NCI-H748 treated with DMSO at 0.1 percent for 48 hours (cell line): ENCODE results near the gene FYCO1.

Source experiments
- DNase-seq: peaks from one replicate; lab custom pipeline; 2025; lab: John Stamatoyannopoulos, UW

FYCO1 gene

DNA sequence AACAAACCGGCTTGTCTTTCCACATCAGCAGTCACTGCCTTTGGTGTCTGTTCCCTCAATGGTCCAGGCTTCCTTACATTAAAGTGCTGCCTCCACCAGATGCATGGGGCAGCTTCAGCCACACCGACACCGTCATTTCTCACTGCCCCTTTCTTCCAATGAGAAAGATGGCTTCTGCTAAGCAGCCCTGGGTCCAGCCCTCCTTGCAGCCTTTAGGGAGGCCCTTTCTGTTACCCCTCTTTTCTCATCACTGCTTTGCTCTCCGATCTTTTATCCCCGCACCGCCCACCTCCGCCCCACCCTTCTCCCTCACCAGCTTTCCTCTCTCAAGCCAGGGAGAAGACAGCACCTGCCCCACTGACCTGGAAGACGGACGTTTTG is 80.6 kb downstream of the FYCO1 start:
- DNase-seq: no peak

DNA sequence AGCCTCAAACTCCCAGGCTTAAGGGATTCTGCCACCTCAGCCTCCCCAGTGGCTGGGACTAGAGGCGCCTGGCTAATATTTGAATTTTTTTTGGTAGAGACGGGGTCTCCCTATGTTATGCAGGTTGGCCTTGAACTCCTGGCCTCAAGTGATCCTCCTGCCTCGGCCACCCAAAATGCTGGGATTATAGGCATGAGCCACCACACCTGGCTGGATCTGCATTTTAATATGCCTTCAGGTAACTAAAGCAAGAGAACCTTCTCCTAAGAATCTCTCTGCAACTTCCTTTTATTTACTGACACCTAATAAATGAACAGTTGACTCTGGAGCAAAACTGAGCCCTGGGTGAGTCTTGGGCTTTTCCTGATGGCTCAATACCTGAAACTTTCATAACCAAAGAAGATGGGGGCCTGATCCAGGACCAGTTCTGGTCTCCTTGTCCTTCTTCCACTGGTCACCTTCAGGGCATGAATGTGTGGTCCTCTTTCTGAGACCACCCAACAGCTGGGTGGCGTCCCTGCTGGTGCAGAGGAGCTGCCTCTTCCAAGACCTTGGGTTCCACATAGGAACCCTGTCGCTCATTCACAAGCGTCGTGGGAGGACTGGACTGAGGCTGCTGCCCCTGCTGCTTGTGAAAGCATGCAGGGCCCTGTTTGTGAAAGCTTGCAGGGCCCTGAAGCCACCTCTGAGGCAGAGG is 81.1 kb downstream of the FYCO1 start:
- no peak for DNase-seq

DNA sequence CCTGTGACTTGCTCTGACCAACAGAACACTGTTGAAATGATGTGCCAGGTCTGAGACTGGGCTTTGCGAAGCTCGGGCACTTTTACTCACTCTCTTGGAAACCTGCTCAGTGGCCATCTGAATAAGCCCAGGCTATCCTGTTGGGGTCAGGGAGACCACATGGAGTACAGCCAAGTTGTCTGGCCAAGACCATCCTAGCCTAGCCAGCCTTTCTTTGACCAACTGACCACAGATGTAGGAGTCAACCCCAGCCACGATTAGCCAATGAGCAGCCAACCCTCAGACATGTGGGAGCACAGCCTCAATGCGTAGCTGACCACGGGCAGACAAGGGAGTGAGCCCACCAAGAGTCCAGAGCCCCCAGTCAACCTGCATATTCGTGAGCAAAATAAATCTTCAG is 83.2 kb downstream of the FYCO1 start:
- DNase-seq: no peak

DNA sequence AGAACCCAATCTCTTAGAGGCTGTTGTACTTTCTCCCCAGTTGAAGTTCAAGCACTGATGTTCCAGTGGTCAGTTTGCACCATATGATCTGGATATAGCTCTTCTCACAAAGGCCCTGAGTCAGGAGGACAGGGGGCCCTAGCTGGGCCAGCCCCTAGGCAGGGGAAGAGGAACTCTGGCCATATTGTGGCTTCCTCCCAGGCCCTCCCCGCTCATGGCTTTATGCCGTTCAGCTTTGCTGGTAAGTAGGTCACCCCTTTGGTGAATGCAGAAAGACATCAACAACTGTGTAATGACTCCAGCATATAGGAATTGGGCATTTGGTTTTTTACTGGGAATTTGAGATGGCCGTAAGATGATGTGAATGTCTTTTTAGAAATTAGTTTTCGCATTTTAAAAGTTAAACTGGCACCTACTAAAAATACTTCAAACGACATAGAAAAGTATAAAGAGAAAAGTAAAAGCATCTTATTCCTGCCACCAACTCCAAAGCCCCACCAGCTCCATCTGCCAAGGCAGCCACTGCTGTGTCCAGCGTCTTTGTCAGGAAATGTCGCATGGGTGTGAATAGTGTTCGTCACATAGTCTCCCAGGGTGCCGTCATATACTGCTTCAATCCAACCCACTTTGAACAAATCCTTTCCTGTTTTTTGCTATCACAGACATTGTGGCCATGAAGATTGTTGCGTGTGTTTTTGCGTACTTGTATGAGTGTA is 84.0 kb downstream of the FYCO1 start:
- DNase-seq: no peak

DNA sequence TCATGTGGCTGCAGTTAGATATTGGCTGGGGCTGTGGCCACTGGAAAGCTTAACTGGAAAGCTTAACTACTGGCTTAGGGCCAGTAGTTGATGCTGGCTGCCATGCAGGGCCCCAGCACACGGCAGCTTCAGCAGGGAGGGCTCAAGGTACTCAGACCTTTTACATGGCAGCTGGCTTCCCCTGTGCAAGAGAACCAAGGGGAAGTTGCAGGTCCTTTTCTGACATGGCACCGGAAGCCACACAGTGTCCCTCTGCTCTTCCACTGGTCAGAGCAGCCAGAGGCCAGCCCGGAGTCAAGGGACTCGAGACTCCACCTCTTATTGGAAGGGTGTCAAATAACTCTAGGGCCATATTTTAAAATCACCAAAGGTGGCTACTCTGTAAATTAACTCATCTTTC is 84.7 kb downstream of the FYCO1 start:
- DNase-seq: no peak

DNA sequence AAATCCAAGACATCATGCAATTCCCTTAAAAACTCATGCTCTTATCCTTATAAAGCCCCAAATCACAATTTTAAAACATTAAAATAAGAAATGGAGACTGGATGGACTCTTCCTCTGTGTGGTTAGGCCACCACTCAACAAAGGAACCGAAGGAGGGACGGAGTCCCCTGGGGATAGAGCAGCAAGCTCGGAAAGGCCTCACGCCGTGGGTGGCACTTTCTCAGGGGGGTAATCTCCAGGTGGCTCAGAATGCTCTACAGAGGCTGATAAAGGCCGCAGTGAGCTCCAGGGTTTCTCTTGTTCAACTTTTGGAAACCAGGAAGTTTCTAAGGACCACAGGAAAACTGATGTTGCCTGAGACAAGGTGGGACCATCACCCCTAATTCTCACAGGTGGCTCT is 86.1 kb downstream of the FYCO1 start:
- no peak for DNase-seq

DNA sequence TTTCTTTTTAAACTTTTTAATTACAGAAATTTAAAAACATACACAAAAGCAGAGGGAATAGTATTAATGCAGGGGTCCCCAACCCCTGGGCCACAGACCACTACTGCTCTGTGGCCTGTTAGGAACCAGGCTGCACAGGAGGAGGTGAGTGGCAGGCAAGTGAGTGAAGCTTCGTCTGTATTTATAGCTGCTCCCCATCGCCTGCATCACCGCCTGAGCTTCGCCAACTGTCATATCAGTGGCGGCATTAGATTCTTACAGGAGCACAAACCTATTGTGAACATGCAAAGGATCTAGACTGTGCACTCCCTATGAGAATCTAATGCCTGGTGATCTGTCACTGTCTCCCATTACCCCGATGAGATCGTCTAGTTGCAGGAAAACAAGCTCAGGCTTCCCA is 86.9 kb downstream of the FYCO1 start:
- DNase-seq: no peak

DNA sequence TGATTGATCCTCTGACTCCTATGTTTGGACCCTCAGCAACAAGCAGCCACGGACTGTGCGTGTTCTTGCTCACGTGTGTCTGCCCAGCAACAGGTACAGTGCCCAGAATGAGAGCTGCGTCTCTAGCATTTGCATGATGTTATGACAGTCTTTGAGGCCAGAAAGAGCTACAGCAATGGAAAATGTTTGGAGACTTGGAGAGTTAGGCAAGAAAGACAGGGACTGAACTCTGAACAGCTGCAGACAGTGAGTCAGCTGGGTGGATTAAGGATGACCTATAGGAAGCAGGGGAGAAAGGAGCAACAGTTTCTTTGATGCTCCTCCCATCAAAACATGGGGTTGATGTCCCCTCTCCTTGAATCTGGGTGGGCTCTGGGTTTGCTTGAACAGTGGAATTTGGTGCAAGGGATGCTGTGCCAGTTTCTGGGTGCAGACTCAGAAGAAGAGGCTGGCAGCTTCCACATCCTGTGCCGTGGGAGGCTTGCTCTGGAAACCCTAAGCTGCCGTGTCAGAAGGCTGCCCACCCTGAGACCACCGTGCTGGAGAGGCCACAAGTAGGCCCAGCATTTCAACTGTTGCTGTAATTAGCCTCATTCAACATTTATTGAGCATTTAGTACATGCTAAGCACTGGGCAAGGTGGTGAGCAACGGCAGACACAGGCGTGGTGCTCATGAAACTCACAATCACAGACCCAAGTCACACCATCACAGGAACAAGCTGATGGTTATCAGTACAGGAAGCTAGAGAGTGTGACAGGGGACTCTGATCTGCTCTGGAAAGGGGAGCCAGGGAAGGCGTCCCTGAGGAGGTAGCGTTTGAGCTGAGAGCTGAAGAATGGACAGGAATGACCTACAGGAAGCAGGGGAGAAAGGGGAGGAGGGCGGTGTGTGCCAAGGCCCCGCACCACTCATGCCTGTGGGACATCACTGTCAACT is 87.6 kb downstream of the FYCO1 start:
- DNase-seq: no peak

DNA sequence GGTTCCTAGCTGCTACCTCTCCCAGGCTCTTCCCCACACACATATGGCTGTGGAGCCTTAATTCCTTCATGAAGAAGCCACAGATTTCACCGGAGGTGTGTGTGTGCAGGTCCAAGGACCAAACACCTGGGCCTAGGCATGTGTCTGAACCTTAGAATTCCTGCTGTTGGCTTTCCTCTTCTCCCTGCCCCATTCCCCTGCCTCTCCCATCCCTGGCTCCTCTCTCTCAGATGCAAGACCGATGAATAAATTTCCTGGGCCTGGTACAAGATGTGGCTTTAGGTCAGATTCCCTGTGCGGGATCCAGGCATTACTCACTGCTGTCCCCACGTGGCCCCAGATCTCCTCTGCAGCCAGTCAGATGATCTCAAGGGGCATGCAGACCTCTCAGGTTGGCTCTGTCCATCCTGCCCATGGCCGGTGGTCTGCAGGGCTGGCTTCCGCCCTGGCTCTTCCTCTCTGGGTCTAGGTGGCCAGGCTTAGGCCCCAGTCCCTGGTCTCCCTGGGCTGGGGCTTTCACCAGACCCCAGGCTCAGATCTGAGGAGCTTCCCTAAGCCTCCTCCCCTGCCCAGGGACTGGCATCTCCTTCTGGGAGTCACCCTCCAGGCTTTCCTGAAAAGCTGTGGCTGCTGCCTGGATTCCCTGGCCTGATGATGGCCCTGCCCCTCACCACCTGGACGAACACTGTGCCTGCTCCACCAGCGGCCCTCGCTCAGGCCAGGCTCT is 88.8 kb downstream of the FYCO1 start:
- no peak for DNase-seq

DNA sequence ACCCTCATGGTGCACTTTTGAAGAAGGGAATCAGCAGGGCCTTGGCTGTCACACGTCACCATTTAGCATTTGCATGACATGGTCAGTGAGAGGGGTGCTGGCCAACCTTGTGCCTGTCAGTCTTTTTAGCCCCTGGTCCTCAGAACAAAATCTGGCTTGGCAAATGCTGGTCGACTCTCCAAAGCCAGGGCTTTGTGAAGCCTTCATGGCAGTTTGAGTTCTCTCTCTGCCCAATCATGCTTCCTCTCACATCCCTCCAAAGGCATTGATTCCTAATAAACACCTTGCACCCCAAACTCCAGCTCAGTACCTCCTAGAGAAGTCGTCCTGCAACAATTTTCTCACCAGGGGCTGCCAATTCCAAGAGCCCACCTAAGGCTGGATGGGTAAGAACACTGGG is 89.9 kb downstream of the FYCO1 start:
- DNase-seq: no peak

DNA sequence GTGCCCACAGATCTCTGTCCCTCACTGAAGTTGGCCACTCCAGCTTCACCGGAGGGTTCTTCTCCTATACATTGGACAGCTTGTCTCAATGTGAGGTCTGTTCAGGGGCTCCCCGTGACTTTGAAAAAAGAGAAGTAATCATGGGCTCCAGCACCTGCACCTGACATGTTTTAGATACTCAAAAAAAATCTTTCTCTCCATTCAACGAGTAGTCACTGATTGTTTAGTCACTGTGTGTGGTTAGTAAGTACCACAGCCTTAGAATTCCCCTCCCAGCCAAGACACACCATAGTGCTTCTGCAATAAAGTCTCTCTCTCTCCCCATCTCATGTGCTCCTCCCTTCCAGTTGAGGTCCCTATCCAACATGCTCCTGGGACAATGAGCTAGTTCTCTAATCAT is 90.7 kb downstream of the FYCO1 start:
- no peak for DNase-seq

DNA sequence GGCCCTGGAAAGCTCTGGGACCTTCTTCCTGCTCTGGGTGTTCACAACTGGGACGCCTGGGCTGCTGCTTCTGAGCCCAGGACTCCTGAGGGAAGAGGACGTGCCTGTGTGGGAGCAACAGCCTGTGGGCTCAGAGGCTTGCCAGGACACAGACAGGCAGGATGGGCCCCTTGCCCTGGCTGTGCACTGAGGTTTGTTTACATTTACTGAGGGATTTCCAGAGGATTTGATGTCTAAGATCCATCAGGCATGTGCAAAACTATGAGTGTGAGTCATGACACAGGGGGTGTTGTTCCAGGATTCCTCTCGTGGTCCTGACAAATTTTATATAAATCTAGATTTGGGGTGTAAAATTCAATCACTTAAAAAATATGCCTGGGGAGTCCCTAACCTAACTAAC is 98.7 kb downstream of the FYCO1 start:
- no peak for DNase-seq

DNA sequence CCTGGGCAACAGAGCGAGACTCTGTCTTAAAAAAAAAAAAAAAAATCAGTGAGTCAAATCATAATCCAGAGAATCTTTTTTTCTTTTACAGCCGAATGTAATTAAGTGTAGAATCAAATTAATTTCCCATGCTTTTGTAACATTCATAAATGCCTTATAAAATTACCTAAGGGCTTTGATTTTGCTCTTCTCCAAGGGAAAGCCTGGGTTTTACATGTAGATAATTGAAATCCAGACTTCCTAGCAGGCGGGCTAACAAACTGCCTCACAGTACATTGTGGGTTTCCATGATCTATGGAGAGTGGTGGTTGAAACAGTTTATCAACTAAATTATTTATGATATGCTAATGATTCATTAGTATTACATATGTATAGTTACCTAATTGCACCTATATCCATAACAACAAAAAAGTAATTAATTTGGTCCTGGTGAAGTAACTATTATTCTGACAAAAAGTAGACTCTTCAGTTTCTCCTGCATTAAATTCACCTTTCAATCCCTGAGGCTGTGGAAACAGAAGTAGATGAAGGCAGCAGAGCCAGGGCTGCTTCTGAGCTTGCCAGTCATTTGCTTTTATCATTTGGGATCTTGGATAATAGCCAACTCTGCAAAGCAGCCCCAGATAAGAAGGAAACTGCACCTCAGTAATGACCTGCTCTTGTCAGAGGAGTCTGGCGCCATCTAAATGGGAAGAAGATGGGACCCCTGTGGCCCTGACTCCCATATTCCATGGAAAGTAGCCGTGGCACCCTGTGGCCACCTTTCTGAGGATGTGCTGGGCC is 99.7 kb downstream of the FYCO1 start:
- DNase-seq: no peak

DNA sequence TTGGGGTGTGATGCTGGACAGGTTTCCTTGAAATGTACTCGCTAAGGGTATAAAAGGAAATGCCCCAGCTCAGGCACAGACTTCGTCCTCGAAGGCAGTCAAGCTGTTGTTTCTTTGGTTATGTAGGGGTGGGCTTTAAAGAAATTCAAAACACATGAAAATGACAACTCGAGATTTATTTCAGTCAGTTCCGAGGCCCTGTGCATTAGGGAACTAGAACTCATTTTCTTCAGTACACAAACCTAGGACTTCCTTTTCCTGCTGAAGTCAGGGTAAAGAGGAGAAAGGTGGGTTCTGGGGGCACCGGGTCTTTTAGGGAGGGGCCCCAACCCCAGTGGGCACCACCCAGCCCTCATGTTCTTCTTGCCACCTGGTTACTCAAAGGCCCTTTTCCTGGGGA is 101.6 kb downstream of the FYCO1 start:
- no peak for DNase-seq

DNA sequence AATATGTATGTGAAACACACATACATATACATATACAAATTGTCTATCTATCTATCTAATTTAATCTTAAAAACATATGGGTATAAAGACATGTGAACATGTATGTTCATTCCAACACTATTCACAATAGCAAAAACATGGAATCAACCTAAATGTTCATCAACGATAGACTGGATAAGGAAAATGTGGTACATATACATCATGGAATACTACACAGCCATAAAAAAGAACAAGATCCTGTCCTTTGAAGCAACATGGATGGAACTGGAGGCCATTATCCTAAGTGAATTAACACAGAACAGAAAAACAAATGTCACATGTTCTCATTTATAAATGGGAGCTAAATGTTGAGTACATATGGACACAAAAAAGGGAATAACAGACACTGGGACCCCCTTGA is 103.5 kb downstream of the FYCO1 start:
- DNase-seq: no peak

DNA sequence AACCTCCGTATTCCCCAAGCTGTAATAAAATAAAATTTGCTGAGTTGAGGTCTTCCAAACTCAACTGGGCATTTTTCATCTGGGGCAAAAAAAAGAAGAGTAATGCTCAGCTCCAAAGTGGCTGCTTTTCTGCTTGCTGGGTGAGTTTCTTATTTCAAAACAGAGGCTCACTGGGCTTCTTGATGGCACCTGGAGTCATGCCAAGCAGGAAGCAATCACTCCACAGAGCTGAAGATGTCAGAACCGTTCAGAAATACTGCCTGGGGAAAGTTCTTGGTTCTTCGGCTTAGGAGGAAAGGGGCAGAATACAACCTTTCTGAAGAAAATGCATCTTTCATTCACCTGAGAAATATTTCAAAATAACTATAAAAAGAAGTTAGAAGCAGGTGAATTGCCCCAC is 105.2 kb downstream of the FYCO1 start:
- no peak for DNase-seq

DNA sequence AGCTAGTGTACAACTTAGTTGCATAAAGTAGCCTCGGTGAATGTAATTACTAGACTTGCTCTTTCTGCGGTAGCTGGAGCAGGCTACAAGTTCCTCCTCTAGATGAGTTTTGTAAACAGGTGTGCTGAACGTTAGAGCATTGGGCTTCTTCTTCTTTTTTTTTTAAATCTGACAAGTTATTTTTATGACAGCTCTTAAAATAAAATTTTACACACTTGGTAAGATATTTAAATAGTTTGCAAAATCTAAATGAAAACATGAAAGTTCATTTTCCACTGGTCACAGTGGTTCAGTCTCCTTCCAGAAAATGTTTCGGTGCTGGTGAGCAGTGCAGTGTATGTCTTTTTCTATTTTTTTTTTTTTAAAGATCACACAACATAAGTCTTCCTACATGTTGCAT is 106.3 kb downstream of the FYCO1 start:
- no peak for DNase-seq

DNA sequence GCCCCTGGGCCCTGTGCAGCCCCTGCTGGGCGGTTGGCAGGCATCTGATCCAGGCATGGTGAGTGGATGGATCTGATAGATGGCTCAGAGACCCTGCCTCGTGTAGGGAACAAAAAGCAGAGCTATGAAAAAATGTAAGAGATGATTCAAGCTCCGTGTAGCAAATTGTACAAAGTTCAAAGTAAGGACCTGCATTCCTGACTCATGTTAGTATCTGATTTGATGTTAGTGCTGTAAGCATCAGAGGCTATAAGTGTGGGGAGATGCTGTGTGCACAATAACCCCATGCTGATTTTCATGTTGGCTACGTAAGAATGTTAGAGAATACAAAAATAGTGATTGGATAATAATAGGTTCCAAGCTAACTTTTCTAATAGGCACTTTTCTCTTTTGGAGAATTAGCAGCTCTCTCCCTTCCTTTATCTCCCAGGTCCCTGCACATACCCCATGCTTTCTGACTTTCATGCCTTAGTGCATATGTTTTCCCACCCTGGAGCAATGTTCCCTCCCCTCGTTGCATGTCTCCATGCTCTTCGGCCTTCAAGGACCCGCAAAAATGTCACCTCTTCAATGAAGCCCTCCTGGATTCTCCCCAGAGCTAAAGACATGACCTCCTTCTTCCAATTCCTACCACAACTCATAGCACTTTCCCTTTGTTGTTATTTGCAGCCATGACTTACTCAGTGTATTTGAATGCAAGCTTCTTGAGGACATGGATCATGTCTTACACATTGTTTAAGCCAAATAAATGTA is 107.7 kb downstream of the FYCO1 start:
- DNase-seq: no peak

DNA sequence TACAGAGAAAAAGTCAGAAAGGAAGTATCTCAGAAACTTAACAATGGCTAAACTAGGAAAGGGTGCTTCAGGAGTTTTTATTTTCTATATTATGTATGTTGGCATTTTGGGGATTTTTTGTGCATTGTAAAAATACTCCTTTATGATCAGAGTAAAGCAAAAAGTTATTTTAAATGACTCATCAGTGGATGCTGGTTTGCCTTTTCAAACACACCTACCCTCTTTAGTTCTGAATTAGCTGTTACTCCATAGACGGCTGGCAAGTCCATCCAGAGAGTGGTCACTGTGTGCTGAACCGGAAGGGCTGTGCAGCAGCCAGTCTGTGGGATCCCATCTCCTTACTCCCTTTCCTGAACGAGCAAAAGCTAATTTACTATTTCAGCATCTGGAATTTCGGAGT is 108.3 kb downstream of the FYCO1 start:
- DNase-seq: no peak

DNA sequence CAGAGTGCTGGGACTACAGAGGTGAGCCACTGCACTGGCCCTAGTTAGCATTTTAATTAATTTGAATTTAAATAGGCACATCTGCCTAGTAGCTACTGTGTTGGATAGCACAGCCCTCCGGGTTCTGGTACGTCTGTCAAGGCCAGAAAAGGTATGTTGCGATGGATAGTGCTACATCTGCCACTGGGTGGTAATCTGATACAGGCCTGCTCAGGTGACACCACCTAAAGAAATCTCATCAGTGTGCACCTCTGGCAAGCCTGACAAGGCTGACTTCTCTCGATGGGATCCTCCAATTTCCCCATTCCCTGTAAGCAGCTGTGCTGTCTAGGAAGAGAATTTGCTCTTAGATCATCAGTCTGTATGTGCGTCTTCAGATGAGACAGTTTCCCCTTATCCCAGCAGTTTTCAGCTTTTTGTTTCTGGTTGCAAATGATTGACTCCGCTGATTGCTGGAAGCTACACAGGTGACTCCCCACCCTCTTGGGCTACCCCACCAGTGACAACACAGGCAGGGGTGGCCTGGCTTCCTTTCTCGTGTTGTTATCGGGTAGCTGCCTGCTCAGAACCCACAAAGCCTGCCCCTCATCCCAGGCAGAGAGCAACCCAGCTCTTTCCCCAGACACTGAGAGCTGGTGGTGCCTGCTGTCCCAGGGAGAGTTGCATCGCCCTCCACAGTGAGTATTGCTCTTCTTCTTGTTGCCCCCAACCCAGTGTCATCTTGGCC is 109.5 kb downstream of the FYCO1 start, which contains the start of gene CCR9:
Gene CCR9 (plus strand): TSS at position 565 of the 727 bp plus-strand sequence. CDS start 8,391 bp downstream, outside the sequence.
- DNase-seq: no peak
